ENCODE data around the gene BLID.
A peak's percentile ranks its signal among the peaks of the same experiment; 100 is the strongest.

BLID gene, protein sequence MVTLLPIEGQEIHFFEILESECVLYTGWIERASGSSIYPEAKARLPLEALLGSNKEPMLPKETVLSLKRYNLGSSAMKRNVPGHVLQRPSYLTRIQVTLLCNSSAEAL

DNA sequence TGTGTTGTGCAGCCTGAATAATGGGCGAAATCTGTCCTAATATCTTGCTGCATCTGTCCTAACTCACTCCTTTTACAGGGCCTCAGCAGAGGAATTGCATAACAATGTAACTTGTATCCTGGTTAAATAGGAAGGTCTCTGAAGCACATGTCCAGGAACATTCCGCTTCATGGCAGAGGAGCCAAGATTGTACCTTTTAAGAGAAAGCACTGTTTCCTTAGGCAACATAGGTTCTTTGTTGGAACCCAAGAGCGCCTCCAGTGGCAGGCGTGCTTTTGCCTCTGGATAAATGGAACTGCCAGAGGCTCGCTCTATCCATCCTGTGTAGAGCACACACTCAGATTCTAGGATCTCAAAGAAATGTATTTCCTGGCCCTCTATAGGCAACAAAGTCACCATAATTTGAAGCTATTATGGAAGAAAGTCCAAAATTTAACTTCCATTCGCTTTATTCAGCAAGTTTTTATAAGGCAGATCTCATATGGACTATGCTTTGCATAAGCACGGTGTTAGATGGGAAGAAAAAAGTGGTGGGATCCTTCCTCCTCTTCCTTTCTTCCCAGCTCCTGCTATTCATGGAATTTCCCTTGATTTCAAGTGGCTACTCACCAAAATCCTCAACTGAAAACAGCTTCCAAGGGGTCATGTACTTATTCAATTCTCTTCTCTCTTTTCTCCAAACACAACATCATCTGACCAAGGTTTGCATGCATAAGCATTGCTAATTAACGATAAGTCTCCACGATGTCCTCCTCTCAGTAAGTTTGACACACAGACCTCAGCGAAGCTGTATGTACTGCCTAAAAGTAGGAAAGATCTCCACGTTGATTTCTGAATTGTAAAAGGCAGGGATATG, at the start of gene BLID:
Gene BLID, minus strand, starts transcription at position 692 of the 856 bp plus-strand sequence. Its CDS starts 293 bp downstream, at position 399.
- TF ChIP-seq, protein P1, sequence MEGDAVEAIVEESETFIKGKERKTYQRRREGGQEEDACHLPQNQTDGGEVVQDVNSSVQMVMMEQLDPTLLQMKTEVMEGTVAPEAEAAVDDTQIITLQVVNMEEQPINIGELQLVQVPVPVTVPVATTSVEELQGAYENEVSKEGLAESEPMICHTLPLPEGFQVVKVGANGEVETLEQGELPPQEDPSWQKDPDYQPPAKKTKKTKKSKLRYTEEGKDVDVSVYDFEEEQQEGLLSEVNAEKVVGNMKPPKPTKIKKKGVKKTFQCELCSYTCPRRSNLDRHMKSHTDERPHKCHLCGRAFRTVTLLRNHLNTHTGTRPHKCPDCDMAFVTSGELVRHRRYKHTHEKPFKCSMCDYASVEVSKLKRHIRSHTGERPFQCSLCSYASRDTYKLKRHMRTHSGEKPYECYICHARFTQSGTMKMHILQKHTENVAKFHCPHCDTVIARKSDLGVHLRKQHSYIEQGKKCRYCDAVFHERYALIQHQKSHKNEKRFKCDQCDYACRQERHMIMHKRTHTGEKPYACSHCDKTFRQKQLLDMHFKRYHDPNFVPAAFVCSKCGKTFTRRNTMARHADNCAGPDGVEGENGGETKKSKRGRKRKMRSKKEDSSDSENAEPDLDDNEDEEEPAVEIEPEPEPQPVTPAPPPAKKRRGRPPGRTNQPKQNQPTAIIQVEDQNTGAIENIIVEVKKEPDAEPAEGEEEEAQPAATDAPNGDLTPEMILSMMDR (IDR thresholded peaks at IDR 0.05; ENCODE audit: low read depth, low read length, missing control alignments): peak; percentile 61
- DNase-seq (ENCODE audit: low read depth): no peak

DNA sequence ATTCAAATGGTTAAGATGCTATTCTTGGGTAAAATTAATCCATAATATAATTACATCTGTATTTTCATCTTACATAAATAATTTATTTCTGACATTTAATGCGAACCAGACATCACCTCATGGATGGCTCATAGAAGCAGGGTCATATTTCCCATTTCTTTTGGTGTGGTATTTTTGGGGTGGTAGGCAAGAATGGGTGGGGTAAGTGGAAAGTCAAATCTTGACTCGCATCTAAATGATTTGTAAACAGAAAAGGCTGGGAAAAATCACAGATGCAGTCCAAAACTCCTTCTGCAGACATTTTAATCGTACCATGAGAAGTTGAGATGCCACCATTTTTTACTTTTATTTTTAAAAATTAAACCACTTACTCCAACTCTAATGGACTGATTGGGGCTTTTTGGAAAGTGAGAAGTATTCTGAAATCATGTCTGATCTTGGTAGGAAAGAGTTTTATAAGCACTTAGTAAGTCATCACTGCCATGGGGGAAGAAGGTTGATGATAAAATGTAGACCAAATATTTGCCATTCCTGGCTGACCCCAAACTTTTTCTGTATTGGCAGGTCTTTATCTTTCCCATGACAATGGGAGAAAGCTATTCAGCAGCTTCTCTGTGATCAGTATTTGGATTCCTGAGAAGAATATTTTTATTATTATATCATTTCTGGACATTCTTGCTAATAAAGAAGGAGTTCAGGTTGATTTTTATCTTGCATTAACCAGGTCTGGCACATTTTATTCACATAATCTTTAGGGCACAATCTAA, 47.2 kb upstream of the BLID start:
- no peak overlapping the region for H3K4me3 ChIP-seq (ENCODE audit: low read depth, low read length)
- TF ChIP-seq, protein P1 (IDR thresholded peaks at IDR 0.05; ENCODE audit: low read depth, low read length, missing control alignments): no peak
- DNase-seq (ENCODE audit: low read depth): no peak

More for the DNA sequence above, at the start of gene BLID:
- no peak within 1 kb of the TSS for H3K4me3 ChIP-seq (ENCODE audit: low read depth, low read length)

DNA sequence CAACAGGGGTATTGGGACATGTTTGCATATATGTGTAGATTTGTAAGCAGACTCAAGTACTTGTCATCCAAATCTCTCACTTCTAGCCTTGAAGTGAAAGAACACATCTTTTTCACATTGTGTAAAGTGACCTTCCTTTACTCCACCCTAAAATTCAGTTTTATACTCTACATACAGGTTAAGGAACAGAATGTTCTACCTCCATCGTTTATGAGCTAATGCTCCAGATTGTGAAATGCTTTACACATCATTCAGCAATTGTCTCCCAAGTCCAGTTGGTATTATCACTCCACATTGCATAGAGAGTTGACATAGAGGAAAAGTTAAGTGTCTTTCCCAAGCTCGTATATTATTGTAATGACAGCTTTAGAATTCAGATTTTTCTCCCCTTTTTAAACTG, 46.1 kb upstream of the BLID start:
- H3K4me3 ChIP-seq (ENCODE audit: low read depth, low read length): no peak overlapping the region
- no peak for DNase-seq (ENCODE audit: low read depth)
- TF ChIP-seq, protein P1 (IDR thresholded peaks at IDR 0.05; ENCODE audit: low read depth, low read length, missing control alignments): no peak

DNA sequence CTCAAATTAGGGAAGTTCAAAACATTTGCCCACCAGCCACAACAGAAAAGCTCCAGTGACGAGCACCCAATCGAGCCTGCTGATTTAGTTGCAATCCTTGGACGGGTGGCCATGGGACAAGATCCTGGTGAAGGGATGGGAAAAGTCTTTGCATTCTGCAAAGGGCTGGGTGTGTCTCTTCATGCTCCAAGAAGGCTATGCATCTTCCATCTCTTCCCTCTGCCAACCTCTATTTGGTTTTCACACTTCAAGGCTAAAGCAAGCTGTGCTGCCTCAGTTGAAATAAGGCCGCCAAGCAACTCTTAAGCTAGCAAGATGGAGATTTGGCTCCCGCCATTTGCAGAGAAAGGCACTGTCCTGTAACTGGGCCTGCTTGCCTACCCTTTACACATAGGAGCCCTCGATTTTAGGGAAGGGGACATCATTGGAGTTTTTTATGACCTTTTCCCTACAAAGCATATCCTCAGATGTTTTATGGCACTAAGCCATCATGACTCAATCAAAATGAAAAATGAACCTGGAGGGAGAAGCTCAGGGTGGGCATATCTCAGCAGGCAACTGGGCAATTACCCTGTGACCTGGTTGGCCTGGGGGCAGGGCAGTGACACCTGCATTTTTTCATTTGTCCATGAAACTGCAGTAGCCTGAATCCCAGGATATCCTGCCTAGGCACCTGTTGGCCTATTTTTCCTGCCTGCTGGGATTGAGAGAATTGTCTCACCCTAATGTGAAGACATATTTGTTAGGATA, 45.0 kb upstream of the BLID start:
- no peak overlapping the region for H3K4me3 ChIP-seq (ENCODE audit: low read depth, low read length)
- TF ChIP-seq, protein P1 (IDR thresholded peaks at IDR 0.05; ENCODE audit: low read depth, low read length, missing control alignments): no peak
- no peak for DNase-seq (ENCODE audit: low read depth)

DNA sequence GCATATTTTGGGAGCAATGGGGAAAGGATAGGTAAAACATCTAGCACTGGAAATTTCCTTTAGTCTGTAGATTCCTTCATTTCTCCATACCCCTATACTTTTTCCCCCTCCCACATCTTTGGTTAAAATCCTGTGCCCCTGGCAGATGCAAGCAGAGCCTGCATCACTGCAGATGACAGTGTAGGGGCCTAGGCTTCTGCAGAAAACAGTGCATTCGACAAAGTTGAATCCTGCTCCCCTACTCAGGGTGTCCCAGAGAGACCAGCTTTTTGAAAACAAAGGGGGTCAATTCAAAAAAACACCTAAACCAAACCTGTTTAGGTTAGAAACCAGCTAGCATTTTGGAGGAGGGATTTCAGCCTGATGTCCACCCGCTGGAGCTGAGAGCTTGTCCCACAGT, 43.8 kb upstream of the BLID start:
- H3K4me3 ChIP-seq (ENCODE audit: low read depth, low read length): no peak overlapping the region
- TF ChIP-seq, protein P1 (IDR thresholded peaks at IDR 0.05; ENCODE audit: low read depth, low read length, missing control alignments): no peak
- no peak for DNase-seq (ENCODE audit: low read depth)

DNA sequence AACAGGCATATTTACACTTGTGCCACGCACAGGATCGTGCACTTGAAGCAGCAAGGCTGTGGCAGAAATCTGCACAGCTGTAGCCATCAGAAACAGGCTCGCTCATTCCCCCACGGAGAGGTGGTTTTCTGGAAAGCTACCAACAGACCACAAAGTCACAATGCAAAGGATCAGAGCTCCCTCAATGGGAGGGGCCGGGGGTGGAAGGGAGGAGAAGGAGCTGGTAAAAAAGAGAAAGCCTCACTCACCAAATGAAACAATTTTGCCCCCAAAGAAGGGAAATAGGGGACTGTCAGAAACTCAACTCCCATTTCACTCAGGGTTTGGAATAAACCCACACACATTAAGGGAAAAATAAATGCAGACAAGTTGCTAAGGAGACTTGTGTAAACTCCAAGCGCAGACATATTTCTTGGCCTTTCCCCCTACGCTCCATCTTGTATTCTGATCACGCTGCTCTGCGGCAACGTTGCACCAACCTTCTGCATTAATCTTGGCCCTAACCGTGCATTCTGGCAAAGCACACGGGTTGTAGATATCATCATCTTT, 43.2 kb upstream of the BLID start:
- H3K4me3 ChIP-seq (ENCODE audit: low read depth, low read length): no peak overlapping the region
- TF ChIP-seq, protein P1 (IDR thresholded peaks at IDR 0.05; ENCODE audit: low read depth, low read length, missing control alignments): no peak
- DNase-seq (ENCODE audit: low read depth): no peak
